CD4-positive, alpha-beta T cell treated with Interferon alpha-2 for 1 hour (primary cell): ENCODE data around the gene QSOX2.

Source experiments
- DNase-seq, 2 donors: peaks; one replicate each; pipeline ENCODE4 v3.0.0-alpha.2; 2020 to 2022

The QSOX2 gene

GRCh38 chr9:136185596-136186366 is 59.8 kb downstream of the QSOX2 start:
- DNase-seq = no peak

DNA sequence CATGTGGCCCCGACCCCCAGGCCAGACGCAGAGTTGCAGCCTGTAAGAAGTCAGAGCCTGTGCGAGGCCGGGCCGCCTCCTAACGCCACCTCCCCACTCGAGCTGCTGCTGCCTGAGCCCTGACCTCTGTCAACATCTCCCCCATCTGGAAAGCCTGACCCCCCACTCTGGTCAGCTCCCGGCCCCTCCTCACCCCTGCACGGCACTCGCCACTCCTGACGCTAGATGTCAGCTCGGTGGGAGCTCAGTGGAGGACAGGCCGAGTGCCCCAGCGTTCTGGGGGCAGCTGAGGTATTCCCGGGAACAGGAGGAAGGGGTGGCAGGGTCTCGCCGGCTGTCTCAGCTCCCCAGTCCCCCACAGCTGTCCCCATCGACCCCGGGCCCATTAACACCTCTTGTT is 60.5 kb downstream of the QSOX2 start:
- DNase-seq = no peak

DNA sequence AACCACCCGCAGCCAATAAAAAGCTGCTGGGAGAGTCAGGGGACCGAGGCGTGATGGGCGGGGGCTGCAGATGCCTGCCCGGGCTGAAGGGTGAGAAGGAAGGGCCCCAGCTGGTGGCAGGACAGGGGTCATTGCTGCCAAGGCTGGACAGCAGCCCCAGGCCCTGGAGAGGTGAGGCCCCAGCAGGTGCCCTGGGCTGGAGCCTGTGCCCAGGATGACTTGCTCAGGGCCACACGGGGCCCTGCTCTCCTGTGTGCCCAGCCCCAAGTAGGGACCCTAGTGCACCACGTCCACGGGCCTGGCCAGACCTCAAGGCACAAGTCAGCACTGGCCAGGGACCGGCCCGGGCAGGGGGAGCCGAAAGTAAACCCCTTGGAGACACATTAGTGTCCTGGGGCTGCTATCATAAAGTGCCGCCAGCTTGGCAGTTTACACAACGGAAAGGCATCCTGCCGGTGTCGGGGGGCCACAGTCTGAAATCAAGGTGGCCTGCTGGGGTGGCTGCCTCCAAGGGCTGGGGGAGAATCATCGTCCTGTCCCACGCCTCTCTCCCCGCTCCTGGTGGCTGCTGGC is 62.7 kb downstream of the QSOX2 start:
- DNase-seq = no peak

- DNase-seq = no peak
These were observed 63.2 kb downstream of the QSOX2 start for GRCh38 chr9:136182420-136182787.

DNA sequence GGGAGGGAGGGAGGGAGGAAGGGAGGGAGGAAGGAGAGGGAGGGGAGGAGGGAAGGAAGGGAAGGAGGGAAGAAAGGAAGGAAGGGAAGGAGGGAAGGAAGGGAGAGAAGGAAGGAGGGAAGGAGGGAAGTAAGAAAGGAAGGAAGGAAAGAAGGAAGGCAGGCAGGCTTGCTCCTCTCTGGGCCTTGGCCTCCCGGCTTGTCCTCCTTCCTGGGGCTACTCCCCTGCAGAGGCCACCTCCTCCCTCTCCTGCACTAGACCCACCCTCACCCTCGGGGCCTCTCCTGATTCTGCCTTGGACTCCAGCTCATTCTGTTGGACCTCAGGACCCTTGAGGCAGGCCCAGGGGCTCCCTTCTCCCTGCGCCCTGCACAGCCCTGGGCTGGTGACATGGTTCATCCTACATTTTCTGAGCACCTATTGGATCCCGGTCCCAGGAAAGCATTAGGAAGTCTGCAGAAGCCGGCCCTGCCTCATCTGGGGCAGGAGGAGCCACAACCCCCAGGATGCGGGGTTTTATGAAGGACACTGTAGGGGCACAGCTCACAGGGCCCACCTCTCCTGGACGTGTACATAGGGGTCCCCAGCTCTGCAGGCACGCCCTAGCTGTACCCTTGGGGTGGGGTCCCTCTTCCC is 63.7 kb downstream of the QSOX2 start:
- DNase-seq = no peak

- DNase-seq = no peak
These were observed 65.0 kb downstream of the QSOX2 start for GRCh38 chr9:136180586-136180985.

DNA sequence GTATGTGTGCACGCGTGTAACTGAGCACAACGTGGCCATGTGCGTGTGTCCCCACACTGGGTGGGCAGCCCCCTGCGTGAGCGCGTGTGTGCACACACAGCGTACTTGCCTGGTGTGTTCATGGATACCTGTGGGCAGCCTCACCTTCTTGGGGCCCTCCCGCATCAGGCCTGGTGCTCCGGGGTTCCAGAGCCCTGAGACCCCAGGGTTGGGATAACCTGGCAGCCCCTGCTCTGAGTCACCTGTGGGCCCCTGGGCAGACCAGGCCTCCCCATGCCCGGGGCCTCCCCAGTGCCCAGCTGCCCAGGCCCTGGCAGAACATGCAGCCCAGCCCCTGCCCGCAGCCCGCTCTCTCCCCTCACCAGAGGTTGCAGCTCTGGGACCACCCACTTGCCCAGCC is 65.9 kb downstream of the QSOX2 start:
- no peak for DNase-seq

DNA sequence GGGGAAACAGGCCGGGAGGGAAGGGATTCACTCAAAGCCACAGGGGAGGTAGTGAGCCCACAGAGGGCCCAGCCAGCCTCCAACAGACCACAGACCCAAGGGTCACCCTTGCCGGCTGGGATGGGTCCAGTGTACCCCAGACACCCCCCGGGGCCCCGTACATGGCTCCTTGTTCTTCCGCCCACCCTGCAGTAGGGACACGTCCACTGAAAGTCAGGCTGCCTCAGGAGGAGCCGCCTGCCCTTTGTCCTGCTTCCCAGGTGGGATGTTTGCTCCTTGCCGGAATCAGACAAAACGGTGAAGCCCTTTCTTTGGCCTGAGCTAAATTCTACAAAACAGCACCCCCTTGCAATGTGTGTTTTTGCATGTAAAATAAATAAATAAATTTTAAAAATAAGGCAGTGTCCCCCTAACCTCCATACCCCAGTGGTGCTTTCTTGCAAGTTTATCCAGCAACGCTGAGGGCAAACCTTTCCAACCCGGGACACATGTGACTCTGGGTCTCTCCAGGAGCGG is 66.5 kb downstream of the QSOX2 start:
- no peak for DNase-seq

DNA sequence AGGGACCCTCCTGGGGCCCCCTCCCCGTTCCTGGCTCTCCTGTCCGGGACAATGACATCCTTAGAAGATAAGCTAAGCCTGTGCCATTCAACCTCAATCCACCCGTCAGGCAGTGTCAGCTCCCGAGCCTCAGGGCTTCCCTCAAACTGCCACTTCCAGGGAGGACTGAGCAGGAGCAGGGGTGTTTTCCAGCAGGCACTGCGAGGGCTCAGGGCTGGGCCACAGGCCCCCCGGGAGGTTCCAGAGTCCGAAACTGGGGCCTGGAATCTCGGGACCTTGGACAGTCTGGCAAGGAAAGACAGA is 66.9 kb downstream of the QSOX2 start:
- DNase-seq = no peak

DNA sequence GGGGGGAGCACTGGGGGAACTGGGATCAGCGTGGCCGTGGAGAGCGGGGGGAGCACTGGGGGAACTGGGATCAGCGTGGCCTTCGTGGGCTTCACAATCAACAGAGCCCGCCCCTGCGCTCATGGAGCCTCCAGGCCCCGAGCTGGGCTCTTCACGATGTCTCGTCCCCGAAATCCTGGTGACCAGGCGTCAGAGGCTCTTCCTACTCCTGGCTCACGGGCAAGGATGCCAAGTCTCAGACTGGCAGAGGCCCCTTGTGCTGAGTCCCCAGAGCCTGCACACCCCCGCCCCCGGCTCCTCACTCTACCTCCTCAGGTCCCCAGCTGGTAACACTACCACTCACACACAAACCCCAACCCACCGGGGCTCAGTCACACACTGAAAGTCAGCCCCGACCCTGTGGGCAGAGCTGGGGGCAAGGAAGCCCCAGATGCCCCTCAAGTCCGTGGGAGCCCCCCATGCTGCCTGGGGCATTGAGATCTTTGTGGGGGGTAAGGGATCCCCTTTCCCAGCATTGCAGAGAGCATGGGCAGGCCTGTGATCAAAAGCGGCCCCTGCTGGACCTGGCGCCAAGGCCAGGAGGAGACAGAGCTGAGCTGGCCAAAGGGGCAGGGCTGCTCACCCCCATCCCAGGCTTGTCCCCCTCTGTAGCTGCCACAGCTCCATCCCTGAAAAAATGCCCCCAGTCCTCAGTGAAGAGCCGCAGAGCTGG is 67.4 kb downstream of the QSOX2 start:
- DNase-seq = no peak

DNA sequence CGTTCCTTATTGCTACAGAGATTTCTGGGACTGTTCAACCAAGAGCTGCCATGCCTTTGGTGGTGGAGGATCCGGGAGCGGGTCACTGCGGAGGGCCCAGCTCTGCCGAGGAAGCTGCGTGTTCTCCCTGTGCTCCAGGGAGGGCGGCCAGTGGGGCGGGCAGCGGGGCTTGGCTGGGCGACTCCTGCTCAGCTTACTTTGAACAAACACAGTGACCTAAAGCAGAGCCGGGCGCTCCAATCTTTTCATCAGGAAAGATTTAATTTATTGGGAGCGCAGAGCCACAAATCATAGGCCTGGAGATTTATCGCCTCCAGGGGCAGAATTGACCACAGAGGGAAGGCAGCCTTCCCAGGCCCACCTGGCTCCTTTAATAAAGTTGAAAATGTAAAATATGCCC is 68.4 kb downstream of the QSOX2 start:
- no peak for DNase-seq

DNA sequence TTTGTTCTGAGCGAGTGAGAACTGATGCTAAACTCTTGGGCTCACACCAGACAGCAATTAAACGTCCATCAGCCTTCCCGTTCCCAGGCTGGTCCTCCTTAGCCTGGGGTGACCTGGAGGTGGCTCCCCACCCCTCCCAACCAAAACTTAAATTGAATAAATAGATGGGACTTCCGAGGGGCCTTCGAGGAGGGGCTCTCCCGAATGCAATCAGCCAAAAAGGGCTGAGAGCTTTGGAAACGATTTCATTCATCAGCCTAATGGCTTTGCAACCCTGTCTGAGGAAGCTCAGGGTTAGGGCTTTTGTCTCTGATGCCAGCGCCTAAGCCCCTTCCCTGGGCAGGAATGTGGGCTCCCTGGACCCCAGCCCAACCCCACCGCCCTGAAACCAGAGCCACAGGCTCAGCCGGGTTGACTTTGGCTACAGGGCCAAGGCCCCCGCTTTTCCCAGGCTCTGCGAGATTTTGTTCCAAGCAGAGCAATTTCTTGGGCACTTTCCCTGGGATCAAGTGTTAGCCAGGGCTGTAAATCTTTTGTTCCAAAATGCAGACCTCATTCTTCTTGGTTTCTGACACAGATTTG is 69.9 kb downstream of the QSOX2 start:
- DNase-seq = no peak

- no peak for DNase-seq
These were observed 70.6 kb downstream of the QSOX2 start for GRCh38 chr9:136174779-136175615.

- DNase-seq = no peak
These were observed 71.8 kb downstream of the QSOX2 start for GRCh38 chr9:136173648-136174290.

GRCh38 chr9:136172412-136173079 is 73.1 kb downstream of the QSOX2 start:
- no peak for DNase-seq

DNA sequence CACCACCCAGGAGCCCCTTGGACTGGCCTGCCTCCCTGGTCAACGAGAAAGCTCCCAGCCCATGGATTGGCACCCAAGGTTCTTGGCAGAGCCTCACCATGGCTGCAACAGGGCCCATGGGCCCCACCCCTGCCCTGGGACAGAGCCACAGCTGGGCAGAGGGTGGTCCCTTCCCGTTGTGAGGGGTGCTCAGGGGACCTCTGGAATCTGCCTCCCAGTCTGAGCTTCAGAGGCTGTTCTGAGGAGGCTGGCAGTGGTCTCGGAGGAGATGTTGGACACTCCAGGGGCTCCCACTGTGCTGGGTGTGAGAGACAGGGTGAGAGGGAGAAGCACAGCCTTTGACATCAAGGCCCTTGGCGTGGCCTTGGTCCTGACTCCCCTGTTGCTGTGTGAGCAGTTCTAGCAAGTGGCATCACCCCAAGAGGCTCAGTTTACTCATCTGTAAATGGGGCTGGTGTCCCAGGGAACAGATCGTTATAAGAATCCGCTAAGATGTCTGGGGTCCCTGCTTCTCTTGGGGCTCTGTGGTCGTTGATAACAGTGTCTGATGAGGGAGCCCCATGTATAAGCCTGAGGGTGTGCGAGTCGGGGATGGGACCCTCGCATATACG is 73.7 kb downstream of the QSOX2 start:
- DNase-seq = no peak

DNA sequence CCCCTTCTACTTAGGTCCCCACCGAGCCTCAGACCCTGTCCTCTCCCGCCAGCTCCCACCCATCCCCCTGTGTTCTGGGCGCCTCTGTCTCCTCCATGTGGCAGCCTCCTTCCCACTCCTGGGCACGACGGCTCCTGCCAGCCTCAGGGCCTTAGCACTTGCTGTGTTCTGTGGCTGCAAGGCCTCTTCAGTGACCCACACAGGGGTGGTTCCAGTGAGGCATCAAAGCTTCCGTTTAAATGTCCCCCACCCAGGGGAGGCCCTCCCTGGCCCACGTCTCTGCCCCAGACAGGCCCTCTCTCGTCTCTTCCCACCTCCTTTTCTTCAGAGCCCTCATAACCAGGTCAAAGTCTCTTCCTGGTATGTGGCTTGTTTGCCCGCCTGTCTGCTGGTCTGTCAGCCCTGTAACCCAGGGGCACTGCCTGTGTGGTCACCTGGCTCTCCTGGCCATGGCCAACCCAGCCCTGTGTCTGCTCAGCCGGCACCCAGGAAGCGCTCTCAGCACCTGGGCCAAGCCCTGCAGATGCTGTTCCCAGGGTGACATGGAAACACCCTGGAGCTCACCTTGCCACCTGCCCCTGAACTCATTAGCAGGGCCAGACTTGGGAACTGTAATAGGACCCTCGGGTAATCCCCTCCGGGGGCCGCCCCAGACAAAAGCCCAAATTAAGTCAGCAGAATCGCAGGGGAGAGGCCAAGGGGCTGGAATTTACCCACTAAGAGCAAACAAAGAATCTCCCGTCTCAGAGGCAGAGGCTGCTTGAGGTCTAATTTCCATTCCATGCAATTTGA is 74.4 kb downstream of the QSOX2 start:
- DNase-seq = no peak

DNA sequence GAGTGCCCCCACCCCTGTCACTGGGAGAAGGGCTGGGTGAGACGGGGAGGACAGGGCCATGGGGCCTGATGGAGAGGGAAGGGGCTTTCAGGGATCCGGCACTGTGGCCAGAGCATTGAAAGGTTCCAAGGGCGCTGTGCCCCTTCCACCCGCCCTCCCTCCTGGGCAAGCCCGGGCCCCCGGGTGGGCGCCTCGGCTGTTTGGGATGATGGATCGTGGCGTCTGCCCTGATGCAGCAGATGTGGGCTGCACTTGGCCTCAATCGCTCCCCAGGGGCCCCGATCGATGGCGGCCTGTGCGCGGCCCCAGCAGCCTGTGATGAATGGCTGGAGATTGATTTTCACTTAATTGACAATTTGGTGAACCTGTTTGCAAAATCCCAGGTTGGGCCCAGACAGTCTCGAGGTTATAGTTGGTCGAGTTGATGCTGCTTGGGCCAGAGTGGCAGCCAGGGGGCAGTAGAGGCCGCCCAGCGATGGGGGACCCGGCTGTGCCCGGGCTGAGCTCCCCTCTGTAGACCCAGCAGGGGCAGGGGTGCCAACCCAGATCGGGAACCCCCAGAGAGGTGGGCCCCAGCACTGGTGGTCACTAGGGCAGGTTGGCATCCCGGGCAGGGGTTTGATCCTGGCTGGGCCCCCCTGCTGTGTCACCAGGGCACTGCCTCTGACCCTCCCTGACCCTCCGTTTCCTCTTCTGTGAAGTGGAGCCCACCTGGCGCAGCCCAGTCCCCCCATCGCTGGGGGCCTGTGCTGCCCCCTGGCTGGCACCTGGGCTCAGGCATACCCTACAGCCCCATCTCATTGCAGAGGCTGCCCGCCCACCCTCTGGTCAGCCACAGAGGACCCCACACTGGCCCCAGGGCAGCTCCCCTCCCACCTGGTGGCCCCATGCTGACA is 75.4 kb downstream of the QSOX2 start:
- DNase-seq = peak; percentile 47 to 49

DNA sequence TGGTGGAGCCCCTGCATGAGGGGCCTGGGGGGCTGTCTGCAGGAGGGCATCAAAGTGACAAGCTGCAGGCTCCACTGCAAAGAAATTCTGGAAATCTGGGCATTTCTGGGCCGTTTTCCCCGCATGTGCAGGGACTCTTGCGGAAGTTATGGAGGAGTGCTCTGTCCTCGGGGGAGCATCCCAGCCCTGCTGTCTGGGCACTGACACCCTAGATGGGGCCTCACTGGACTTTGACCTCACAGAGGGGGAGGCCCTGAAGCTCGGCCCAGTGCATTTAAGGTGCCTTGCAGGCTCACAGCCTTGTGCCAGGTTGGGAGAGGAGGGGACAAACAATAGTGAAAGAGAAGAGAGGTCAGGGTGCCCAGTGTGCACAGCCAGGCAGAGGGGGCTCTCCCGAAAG is 76.1 kb downstream of the QSOX2 start:
- DNase-seq = no peak
